Fibroblast of mammary gland (primary cell): ENCODE results near the gene FARS2.

Experiments used
- DNase-seq: peaks from one replicate; pipeline ENCODE4 v3.0.0-alpha.2; 2010; ENCODE audit warnings: low read depth
- H3K4me3 ChIP-seq: 2 replicates; pipeline ENCODE4 v1.5.1; 2011; ENCODE audit warnings: low read depth, mild to moderate bottlenecking, low read length, moderate library complexity; ENCODE audit not compliant: control insufficient read depth
- TF ChIP-seq, protein P1 (sequence below): conservative IDR thresholded peaks from 2 replicates; pipeline ENCODE4 v1.5.1; 2011; ENCODE audit warnings: low read depth, low read length, inconsistent platforms; ENCODE audit not compliant: control insufficient read depth, insufficient read depth

Gene FARS2

GRCh38 chr6:5617179-5617578 is 355.9 kb downstream of the FARS2 start:
- no peak for DNase-seq
- no peak overlapping the region for H3K4me3 ChIP-seq
- TF ChIP-seq, protein P1, sequence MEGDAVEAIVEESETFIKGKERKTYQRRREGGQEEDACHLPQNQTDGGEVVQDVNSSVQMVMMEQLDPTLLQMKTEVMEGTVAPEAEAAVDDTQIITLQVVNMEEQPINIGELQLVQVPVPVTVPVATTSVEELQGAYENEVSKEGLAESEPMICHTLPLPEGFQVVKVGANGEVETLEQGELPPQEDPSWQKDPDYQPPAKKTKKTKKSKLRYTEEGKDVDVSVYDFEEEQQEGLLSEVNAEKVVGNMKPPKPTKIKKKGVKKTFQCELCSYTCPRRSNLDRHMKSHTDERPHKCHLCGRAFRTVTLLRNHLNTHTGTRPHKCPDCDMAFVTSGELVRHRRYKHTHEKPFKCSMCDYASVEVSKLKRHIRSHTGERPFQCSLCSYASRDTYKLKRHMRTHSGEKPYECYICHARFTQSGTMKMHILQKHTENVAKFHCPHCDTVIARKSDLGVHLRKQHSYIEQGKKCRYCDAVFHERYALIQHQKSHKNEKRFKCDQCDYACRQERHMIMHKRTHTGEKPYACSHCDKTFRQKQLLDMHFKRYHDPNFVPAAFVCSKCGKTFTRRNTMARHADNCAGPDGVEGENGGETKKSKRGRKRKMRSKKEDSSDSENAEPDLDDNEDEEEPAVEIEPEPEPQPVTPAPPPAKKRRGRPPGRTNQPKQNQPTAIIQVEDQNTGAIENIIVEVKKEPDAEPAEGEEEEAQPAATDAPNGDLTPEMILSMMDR: no peak

DNA sequence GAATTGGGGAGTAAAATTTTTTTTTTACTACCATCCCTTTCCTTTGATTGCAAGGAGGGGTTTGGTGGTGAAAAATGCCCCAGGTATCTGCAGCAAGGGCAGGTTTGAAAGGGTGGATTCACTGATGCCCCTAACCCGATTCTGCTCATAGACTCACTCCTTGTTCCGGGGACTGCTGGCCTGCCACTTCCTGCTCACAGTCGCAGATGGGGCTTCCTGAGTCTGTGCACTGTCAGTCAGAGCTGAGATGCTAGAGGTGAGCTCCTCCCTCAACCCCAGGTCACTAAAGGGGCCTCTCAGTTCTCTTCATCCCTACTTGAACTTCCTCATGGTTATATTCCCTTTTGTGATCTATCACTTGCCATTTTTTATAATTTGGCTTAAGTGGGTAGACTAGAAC is 357.9 kb downstream of the FARS2 start:
- TF ChIP-seq, protein P1: no peak
- no peak for DNase-seq
- H3K4me3 ChIP-seq: no peak overlapping the region

DNA sequence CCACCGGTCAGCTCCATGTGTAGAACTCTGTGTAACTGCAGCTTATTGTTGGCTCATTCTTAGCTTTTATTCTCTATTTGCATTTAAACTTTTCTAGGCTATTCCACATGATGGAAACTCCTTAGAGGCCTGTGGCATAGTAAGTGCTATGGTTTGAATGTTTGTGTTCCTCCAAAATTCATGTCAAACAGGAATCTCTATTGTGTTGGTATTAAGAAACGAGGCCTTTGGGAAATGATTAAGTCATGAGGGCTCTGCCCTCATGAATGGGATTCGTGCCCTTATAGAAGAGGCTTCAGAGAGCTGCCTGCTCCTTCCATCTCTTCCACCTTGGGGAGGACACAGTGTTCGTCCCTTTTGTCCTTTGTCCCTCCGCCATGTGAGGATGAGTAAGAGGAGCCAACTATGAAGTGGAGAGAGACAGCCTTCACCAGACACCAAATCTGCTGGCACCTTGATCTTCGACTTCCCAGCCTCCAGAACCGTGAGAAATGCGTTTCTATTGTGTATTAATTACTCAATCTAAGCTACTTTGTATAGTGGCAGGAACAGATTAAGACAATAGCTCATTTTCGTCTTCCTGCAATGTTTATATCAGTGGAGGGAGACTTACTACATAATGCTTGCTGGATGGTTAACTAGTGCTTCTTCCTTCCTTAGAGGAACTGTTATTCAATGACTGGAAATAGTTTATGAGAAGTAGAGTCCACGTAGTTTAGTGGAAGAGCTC is 361.1 kb downstream of the FARS2 start:
- no peak for DNase-seq
- H3K4me3 ChIP-seq: no peak overlapping the region
- TF ChIP-seq, protein P1: no peak

DNA sequence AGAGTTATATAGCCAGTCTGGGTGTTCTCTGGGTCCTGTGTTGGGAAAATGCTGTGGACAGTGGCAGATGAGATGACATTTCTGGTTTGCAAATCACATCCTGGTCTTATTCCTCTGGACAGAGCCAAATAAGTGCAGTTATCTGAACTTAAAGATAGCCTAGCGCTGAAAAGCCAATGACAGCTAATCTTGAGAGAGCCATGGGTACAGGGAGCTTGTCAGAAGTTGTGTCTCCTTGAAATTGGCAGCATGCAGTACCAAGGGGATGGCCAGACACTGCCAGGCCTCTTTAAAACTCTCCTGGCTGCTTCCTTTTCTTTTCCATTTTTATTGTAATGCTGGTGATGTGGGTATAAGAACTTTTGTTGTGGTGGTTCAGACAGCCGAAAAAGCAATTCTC is 362.5 kb downstream of the FARS2 start:
- no peak for DNase-seq
- H3K4me3 ChIP-seq: no peak overlapping the region
- TF ChIP-seq, protein P1: no peak

- no peak for DNase-seq
- TF ChIP-seq, protein P1: no peak
- H3K4me3 ChIP-seq: no peak overlapping the region
These were observed 362.9 kb downstream of the FARS2 start for GRCh38 chr6:5624256-5624655.

DNA sequence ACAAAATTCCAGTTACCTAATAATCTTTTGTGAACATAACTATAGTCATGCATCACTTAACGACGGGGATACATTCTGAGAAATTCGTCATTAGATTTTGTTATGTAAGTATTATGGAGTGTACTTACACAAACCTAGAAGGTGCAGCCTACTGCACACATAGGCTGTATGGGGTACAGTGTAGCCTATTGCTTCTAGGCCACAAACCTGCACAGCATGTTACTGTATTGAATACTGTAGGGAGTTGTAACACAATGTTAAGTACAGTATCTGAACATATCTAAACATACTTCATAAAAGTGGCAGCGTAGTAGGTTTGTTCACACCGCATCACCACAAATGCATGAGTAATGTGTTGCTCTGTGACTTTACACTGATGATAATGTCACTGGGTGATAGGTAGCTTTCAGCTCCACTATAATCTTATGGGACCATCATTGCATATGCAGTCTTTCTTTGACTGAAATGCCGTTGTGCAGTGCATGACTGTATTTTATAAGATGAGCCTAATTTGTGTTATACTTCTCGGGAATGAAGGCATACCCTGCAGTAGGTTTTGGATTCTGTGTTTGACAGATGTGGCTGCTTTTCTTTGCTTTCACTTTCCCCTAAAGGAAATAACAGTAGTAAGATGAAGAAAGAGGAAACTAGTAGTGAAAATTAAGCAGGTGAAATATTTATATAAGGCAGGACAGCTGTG is 365.6 kb downstream of the FARS2 start:
- no peak overlapping the region for H3K4me3 ChIP-seq
- DNase-seq: no peak
- TF ChIP-seq, protein P1: no peak
